ENCODE results near the gene EMC10.

- no peak for TF ChIP-seq POLR2AphosphoS5 (IDR thresholded peaks at IDR 0.05; ENCODE audit: low read depth, low read length)
- no peak for TF ChIP-seq SIN3A (IDR thresholded peaks at IDR 0.05; ENCODE audit: borderline replicate concordance, insufficient read depth, low read length)
- TF ChIP-seq, protein P1, sequence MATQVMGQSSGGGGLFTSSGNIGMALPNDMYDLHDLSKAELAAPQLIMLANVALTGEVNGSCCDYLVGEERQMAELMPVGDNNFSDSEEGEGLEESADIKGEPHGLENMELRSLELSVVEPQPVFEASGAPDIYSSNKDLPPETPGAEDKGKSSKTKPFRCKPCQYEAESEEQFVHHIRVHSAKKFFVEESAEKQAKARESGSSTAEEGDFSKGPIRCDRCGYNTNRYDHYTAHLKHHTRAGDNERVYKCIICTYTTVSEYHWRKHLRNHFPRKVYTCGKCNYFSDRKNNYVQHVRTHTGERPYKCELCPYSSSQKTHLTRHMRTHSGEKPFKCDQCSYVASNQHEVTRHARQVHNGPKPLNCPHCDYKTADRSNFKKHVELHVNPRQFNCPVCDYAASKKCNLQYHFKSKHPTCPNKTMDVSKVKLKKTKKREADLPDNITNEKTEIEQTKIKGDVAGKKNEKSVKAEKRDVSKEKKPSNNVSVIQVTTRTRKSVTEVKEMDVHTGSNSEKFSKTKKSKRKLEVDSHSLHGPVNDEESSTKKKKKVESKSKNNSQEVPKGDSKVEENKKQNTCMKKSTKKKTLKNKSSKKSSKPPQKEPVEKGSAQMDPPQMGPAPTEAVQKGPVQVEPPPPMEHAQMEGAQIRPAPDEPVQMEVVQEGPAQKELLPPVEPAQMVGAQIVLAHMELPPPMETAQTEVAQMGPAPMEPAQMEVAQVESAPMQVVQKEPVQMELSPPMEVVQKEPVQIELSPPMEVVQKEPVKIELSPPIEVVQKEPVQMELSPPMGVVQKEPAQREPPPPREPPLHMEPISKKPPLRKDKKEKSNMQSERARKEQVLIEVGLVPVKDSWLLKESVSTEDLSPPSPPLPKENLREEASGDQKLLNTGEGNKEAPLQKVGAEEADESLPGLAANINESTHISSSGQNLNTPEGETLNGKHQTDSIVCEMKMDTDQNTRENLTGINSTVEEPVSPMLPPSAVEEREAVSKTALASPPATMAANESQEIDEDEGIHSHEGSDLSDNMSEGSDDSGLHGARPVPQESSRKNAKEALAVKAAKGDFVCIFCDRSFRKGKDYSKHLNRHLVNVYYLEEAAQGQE (IDR thresholded peaks at IDR 0.05; ENCODE audit: insufficient read depth in 1 of 2, low read depth in 2 of 2, low read length in 2 of 2) = no peak
- no peak for TF ChIP-seq TAF1 (IDR thresholded peaks at IDR 0.05; ENCODE audit: borderline replicate concordance, insufficient read depth, low read length)
- no peak for TF ChIP-seq FOXP2 (optimal IDR thresholded peaks at IDR 0.05; ENCODE audit: borderline replicate concordance, extremely low read depth, extremely low read length, insufficient read depth)
These were observed 14.7 kb downstream of the EMC10 start for GRCh38 chr19:50490991-50491472.
